HepG2 (cell line): ENCODE results near the gene ISG20L2. TPM values are rescaled to one million over a fixed set of nuclear protein-coding genes. Genes with fewer than 3 reads are reported as not detected.

Experiments
- AGO2 ChIP-seq: fragments of 200-400 bp; formaldehyde crosslinking; optimal IDR thresholded peaks from 2 replicates; pipeline ENCODE3; 2017; ENCODE audit warnings: mild to moderate bottlenecking, low read depth, low read length, moderate library complexity
- CAMTA2 ChIP-seq: sonication (generic); formaldehyde crosslinking; IDR thresholded peaks from 2 replicates; pipeline ENCODE4 v1.4.0; 2020; ENCODE audit warnings: mild to moderate bottlenecking, missing genetic modification reagents, borderline replicate concordance
- EED ChIP-seq: sonication (generic); formaldehyde crosslinking; IDR thresholded peaks from 2 replicates; pipeline ENCODE4 v1.5.0; 2020; ENCODE audit warnings: mild to moderate bottlenecking, missing genetic modification reagents
- FOXM1 ChIP-seq: sonication (generic); formaldehyde crosslinking; IDR thresholded peaks from 2 replicates; pipeline ENCODE4 v1.5.0; 2020; ENCODE audit warnings: missing genetic modification reagents
- HNRNPL ChIP-seq: fragments of 200-400 bp; formaldehyde crosslinking; IDR thresholded peaks from 2 replicates; pipeline ENCODE4 v1.6.1; 2017; ENCODE audit warnings: mild to moderate bottlenecking, low read depth, low read length
- KAT7 ChIP-seq: IDR thresholded peaks from 2 replicates; pipeline ENCODE4 v1.6.1; 2018; ENCODE audit warnings: borderline replicate concordance, missing compliant biosample characterization
- MTA1 ChIP-seq: sonication (generic); formaldehyde crosslinking; IDR thresholded peaks from 2 replicates; pipeline ENCODE4 v1.4.0; 2020; ENCODE audit warnings: missing genetic modification reagents, mild to moderate bottlenecking, borderline replicate concordance
- MXD4 ChIP-seq: IDR thresholded peaks from 2 replicates; pipeline ENCODE4 v1.6.1; 2016; ENCODE audit warnings: mild to moderate bottlenecking, missing biosample characterization, missing genetic modification reagents
- POLR2AphosphoS5 ChIP-seq: IDR thresholded peaks from 2 replicates; pipeline ENCODE4 v1.6.1; 2012; ENCODE audit warnings: low read depth, low read length
- ZBTB25 ChIP-seq: IDR thresholded peaks from 2 replicates; pipeline ENCODE4 v1.6.1; 2018; ENCODE audit warnings: missing genetic modification reagents
- ZEB1 ChIP-seq: IDR thresholded peaks from 2 replicates; pipeline ENCODE4 v1.6.1; 2012; ENCODE audit warnings: mild to moderate bottlenecking, low read depth, inconsistent platforms; ENCODE audit not compliant: insufficient replicate concordance
- ZFP1 ChIP-seq: IDR thresholded peaks from 2 replicates; pipeline ENCODE4 v1.6.1; 2016
- ZFY ChIP-seq: sonication (generic); formaldehyde crosslinking; IDR thresholded peaks from 2 replicates; pipeline ENCODE4 v1.4.0; 2020; ENCODE audit warnings: missing genetic modification reagents
- ZHX2 ChIP-seq, 2 experiments: sonication (generic) in 1 of 2; formaldehyde crosslinking in 1 of 2; IDR thresholded peaks; 2 replicates each; pipeline versions ENCODE4 v1.6.1 to v1.9.0; 2014 to 2022; ENCODE audit warnings: antibody characterized with exemption in 1 of 2, borderline replicate concordance in 1 of 2, inconsistent platforms in 1 of 2, low read depth in 1 of 2, missing genetic modification reagents in 1 of 2
- ZKSCAN1 ChIP-seq: fragments of 150-350 bp; IDR thresholded peaks from 2 replicates; pipeline ENCODE4 v1.6.1; 2014; ENCODE audit warnings: low read length
- ZNF136 ChIP-seq: sonication (generic); formaldehyde crosslinking; IDR thresholded peaks from 2 replicates; pipeline ENCODE4 v1.8.1; 2022; ENCODE audit warnings: low read depth, mild to moderate bottlenecking, moderate library complexity, missing genetic modification reagents
- ZNF138 ChIP-seq: sonication (generic); formaldehyde crosslinking; IDR thresholded peaks from 2 replicates; pipeline ENCODE4 v1.5.0; 2020; ENCODE audit warnings: mild to moderate bottlenecking, low read depth, missing genetic modification reagents
- ZNF263 ChIP-seq: sonication (generic); formaldehyde crosslinking; IDR thresholded peaks from 2 replicates; pipeline ENCODE4 v1.4.0; 2020; ENCODE audit warnings: missing genetic modification reagents
- ZNF432 ChIP-seq: sonication (generic); formaldehyde crosslinking; IDR thresholded peaks from 2 replicates; pipeline ENCODE4 v1.5.0; 2020; ENCODE audit warnings: missing genetic modification reagents, mild to moderate bottlenecking, borderline replicate concordance
- ZNF460 ChIP-seq: sonication (generic); formaldehyde crosslinking; IDR thresholded peaks from 2 replicates; pipeline ENCODE4 v1.5.1; 2020; ENCODE audit warnings: missing genetic modification reagents, mild to moderate bottlenecking, borderline replicate concordance
- ZNF501 ChIP-seq: sonication (generic); formaldehyde crosslinking; IDR thresholded peaks from 2 replicates; pipeline ENCODE4 v1.5.1; 2020; ENCODE audit warnings: mild to moderate bottlenecking, moderate library complexity, missing genetic modification reagents
- ZSCAN21 ChIP-seq: sonication (generic); formaldehyde crosslinking; IDR thresholded peaks from 2 replicates; pipeline ENCODE4 v1.8.0; 2022; ENCODE audit warnings: mild to moderate bottlenecking, missing genetic modification reagents, moderate library complexity, borderline replicate concordance
- polyA plus RNA-seq, 8 experiments: library from polyadenylated mRNA; depleted of rRNA in 3 of 8; stranded (reverse) in 7 of 8; unstranded in 1 of 8; fragments of >200 nt; fragmentation: Illumina TruSeq in 4 of 8; extraction: Trizol in 4 of 8; gene quantifications; 2 replicates each; pipeline versions ENCODE4 v1.2.1 to v1.2.3, GENCODE V29; 2011 to 2016; ENCODE audit warnings: low read depth in 4 of 8, missing spikeins in 1 of 8, mixed read lengths in 1 of 8; ENCODE audit not compliant: insufficient read depth in 1 of 8
- total RNA-seq, 5 experiments: library from RNA; depleted of rRNA; stranded (reverse); fragments of >200 nt; fragmentation: Illumina TruSeq; extraction: Trizol; gene quantifications; 2 replicates each; pipeline ENCODE4 v1.2.3, GENCODE V29; 2016; ENCODE audit warnings: low read depth in 1 of 5

Gene ISG20L2
- total and polyA plus RNA-seq, 2 of the 13 experiments (the other 11 are each of a cell fraction or from before 2014, with no cell fraction given) = 19.8 to 21.3 TPM

- TF ChIP-seq AGO2 = peak; percentile 18
- peak; percentile 12 for TF ChIP-seq ZEB1
- no peak for TF ChIP-seq HNRNPL
- peak; percentile 8; the same call in 1 of the 2 replicates for TF ChIP-seq KAT7 (CRISPR knock-in tag)
- TF ChIP-seq ZFP1 = no peak
- no peak for TF ChIP-seq ZNF501 (CRISPR knock-in tag)
- TF ChIP-seq POLR2AphosphoS5 = peak; percentile 4; the same call in 1 of the 2 replicates
- TF ChIP-seq EED (CRISPR knock-in tag) = no peak
- TF ChIP-seq ZNF460 (CRISPR knock-in tag) = no peak
- TF ChIP-seq ZSCAN21 = 0 out of 2 replicates have a peak, but pooled peaks have one; percentile 10
- TF ChIP-seq ZKSCAN1 = no peak
- 0 out of 2 replicates have a peak, but pooled peaks have one; percentile 16 for TF ChIP-seq CAMTA2 (CRISPR knock-in tag)
- TF ChIP-seq ZNF263 (CRISPR knock-in tag) = peak; percentile 98
- TF ChIP-seq ZBTB25 (CRISPR knock-in tag) = 0 out of 2 replicates have a peak, but pooled peaks have one; percentile 18
- TF ChIP-seq MXD4 (CRISPR knock-in tag) = no peak
- TF ChIP-seq ZNF432 (CRISPR knock-in tag) = no peak
- peak; percentile 88 for TF ChIP-seq FOXM1
- no peak for TF ChIP-seq MTA1 (CRISPR knock-in tag)
- TF ChIP-seq ZNF138 (CRISPR knock-in tag) = 0 out of 2 replicates have a peak, but pooled peaks have one; percentile 41
- TF ChIP-seq ZNF136 = no peak
- TF ChIP-seq ZFY (CRISPR knock-in tag) = peak; percentile 63; the same call in 1 of the 2 replicates
- no peak for TF ChIP-seq ZHX2 (IDR thresholded peaks at IDR 0.05; ENCODE audit: low read depth)
- peak; percentile 33; the same call in 1 of the 2 replicates for TF ChIP-seq ZHX2 (CRISPR knock-in tag; IDR thresholded peaks at IDR 0.05; ENCODE audit: borderline replicate concordance)
Measured at GRCh38 chr1:156751451-156751756, 22.8 kb upstream of the ISG20L2 start, which contains the start of gene HDGF (continued).
